Tibial nerve (tissue), 4 donors: ENCODE data around the gene SLX9. TPM values are rescaled to one million over a fixed set of nuclear protein-coding genes. Genes with fewer than 3 reads are reported as not detected.

ENCODE experiments used
- DNase-seq, 2 donors: peaks; one replicate each; pipeline ENCODE4 v3.0.0-alpha.2; 2019; ENCODE audit warnings: low spot score in 2 of 2
- H3K27ac ChIP-seq, 4 donors: fragments of 200-600 bp; sonication (generic) in 3 of 4; one replicate each; pipeline ENCODE4 v1.5.1; 2017 to 2019; ENCODE audit warnings: mild to moderate bottlenecking in 1 of 4
- H3K27me3 ChIP-seq, 2 donors: fragments of 200-600 bp; sonication (generic) in 1 of 2; one replicate each; pipeline versions ENCODE4 v1.5.1 to v1.6.0; 2017 to 2019
- H3K36me3 ChIP-seq, 3 donors: fragments of 200-600 bp; sonication (generic); one replicate each; pipeline ENCODE4 v1.5.1; 2018 to 2019
- H3K4me1 ChIP-seq, 4 donors: fragments of 200-600 bp; sonication (generic) in 3 of 4; one replicate each; pipeline ENCODE4 v1.5.1; 2017 to 2019
- H3K4me3 ChIP-seq, 4 donors: fragments of 200-600 bp; sonication (generic) in 3 of 4; one replicate each; pipeline ENCODE4 v1.5.1; 2017 to 2019; ENCODE audit warnings: mild to moderate bottlenecking in 1 of 4, moderate library complexity in 1 of 4
- H3K9me3 ChIP-seq, 4 donors: fragments of 200-600 bp; sonication (generic) in 3 of 4; one replicate each; pipeline ENCODE4 v1.5.1; 2017 to 2019
- CTCF ChIP-seq, 5 experiments: fragments of 200-600 bp in 3 of 5; fragments of 450-650 bp in 2 of 5; sonication (generic) in 3 of 5; IDR thresholded peaks; one replicate each; pipeline ENCODE4 v1.5.1; 2016 to 2019; ENCODE audit warnings: antibody characterized with exemption in 5 of 5, mild to moderate bottlenecking in 3 of 5, moderate library complexity in 2 of 5
- EP300 ChIP-seq, 2 donors: sonication (generic); formaldehyde crosslinking; IDR thresholded peaks; one replicate each; pipeline ENCODE4 v1.6.1; 2017; ENCODE audit warnings: antibody characterized with exemption in 2 of 2, mild to moderate bottlenecking in 1 of 2
- POLR2A ChIP-seq, 2 donors: fragments of 450-650 bp; IDR thresholded peaks; one replicate each; pipeline ENCODE4 v1.6.1; 2017; ENCODE audit warnings: antibody characterized with exemption in 2 of 2, mild to moderate bottlenecking in 2 of 2, moderate library complexity in 2 of 2
- WGBS, 2 donors: methylation state at CpG; one replicate each; pipeline ENCODE4 v1.1.5; 2018; 5-methylcytosine and 5-hydroxymethylcytosine counted together
- total RNA-seq, 4 donors: library from RNA; depleted of rRNA; stranded (reverse); fragments of >200 nt; gene quantifications; one replicate each; pipeline ENCODE4 v1.1.0, GENCODE V29; 2016

Gene SLX9
- total RNA-seq, 4 donors from 2014 or later = 3.7 to 19.8 (median 13.3) TPM

DNA sequence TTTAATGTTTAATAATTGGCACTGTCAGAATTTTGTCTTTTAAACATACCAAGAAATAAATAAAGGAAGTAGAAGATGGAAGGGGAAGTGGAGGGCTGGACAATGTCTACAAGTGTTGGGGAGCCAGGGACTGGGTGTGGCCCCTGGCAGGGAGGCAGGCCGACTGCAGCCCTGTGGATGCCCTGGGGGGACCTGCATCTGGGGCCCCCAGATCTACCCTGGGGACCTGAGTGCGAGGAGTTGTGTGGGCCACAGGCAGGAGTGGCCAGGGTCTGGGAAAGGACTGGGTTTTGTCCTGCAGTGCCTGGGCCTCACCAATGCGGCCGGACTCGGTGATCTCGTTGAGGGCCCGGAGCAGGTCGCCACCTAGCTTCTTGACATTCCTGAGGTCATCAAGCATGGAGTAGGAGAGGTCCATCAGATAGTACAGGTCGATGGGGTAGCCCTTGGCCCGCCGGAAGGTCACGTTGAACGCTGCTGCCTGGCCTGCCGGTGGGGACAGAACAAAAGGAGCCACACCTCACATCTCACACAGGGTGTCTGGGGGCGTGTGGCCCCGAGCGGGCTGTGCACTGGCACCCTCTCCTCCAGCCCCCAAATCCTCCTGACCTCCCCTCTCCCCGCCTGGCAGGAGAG, 36.7 kb upstream of the SLX9 start:
- Histone ChIP-seq H3K36me3 (no peaks in the 10 kb centered on the region), H3K4me1 (peaks cover 0 to 10% (median 0%) of the 10 kb centered on the region in 4 donors), H3K27ac (no peak overlapping the region), H3K27me3 (peaks cover 0 to 26% of the 10 kb centered on the region in 2 donors), H3K4me3 (no peak overlapping the region), H3K9me3 (no peaks in the 10 kb centered on the region)
- no peak for DNase-seq
- no peak for TF ChIP-seq POLR2A (IDR thresholded peaks at IDR 0.05)
- TF ChIP-seq EP300 (IDR thresholded peaks at IDR 0.05) = no peak
- no peak for TF ChIP-seq CTCF (IDR thresholded peaks at IDR 0.05)
- 77 to 82% methylated on average over 17 of the region's 18 CpGs for WGBS, 2 donors

DNA sequence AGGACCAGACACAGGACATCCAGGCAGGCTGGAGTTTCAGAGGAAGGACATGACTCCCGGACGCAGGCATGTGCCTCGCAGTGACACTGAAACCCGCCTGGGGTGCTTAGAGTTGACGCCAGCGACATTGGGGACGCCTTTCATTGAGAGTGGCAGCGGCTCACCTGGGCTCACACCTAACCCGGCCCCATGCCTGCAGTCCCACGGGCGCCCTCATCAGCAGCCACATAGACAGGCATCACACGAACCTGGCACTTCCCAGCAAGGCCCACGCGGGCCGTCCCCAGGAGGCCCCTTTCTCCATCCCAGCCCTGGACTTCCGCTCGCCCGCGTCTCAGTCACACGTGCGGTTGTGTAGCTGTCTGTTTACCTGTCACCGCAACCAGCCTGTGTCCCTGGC, 36.1 kb upstream of the SLX9 start:
- TF ChIP-seq EP300 (IDR thresholded peaks at IDR 0.05) (no peak), POLR2A (IDR thresholded peaks at IDR 0.05) (no peak), CTCF (IDR thresholded peaks at IDR 0.05) (no peak)
- peaks cover 0 to 21% of the 10 kb centered on the region in 2 donors for H3K27me3 ChIP-seq
- 82 to 87% methylated on average over 13 to 22 of the region's 22 CpGs for WGBS, 2 donors

DNA sequence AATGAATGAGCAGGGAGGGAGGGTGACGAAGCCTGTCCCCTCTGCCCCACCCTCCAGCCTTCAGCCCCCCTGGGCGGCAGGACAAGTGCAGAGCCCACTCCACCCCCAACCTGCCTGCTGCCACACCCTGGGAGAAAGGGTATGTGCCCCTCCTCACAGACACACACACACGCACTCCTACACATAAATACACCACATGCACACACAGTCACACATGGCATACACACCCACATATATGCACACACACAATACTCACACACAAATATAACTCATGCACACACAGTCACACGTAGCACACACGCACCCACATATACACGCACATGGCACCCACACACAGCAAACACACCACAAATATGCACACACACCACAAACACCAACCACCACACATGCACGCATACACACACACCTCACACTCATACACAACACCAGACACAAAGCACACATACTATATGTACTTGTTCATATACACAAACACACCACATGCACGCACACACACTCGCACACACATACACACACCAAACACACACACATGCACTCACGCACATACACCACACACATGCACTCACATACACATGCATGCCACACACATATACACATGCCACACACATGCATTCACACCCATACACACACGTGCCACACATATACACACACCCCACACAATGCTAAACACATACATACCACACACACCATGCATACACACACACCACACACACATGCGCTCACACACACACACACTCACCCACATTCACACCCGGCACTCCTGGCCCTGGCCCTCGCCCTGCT, 35.5 kb upstream of the SLX9 start:
- H3K4me3 ChIP-seq = no peak overlapping the region
- H3K27ac ChIP-seq = no peak overlapping the region
- H3K4me1 ChIP-seq = peaks cover 0 to 14% (median 2%) of the 10 kb centered on the region in 4 donors
- peaks cover 0 to 15% of the 10 kb centered on the region in 2 donors for H3K27me3 ChIP-seq
- H3K36me3 ChIP-seq = no peaks in the 10 kb centered on the region
- TF ChIP-seq POLR2A (IDR thresholded peaks at IDR 0.05) (no peak), CTCF (IDR thresholded peaks at IDR 0.05) (no peak), EP300 (IDR thresholded peaks at IDR 0.05) (no peak)
- 90% methylated on average over 14 of the region's 14 CpGs for WGBS, 2 donors
- DNase-seq = no peak
- no peaks in the 10 kb centered on the region for H3K9me3 ChIP-seq

More for the DNA sequence above, 36.1 kb upstream of the SLX9 start:
- Histone ChIP-seq H3K36me3 (no peaks in the 10 kb centered on the region), H3K9me3 (no peaks in the 10 kb centered on the region), H3K27ac (no peak overlapping the region), H3K4me3 (no peak overlapping the region), H3K4me1 (peaks cover 0 to 13% (median 1%) of the 10 kb centered on the region in 4 donors)
- DNase-seq = no peak

DNA sequence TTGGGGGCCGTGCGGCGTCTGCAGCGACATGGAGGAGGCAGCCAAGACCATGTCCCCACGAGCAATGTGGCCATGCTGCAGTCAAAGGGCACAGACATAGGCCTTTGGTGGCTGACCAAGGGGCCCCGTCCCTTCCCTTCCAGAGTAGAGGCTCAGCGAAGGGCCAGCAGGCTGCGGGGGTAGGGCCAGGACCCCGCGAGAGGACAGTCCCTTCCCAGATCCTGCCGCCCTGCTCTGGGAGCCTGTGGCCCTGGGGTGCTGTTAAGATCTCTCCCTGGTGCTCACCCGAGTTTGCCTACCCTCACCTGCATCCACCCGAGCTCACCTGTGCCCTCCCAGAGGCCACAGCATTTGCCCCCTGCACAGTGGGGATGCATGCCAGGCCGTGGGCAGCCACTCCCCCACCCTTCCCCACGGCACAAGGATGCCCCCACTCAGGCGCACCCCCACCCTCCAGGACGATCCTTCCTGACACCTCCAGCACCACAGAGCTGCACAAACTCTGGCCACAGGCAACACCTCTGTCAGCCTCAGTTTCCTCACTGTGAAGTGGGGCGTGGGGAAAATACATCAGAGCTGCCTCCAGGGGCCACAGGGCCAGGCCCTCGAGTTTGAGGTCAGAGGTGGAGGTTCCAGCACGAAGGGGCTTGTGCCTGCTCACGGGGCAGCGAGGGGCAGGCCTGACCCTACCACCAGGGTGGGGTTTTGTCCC, 34.7 kb upstream of the SLX9 start:
- no peak overlapping the region for H3K27ac ChIP-seq
- H3K4me3 ChIP-seq = no peak overlapping the region
- TF ChIP-seq POLR2A (IDR thresholded peaks at IDR 0.05) (no peak), CTCF (IDR thresholded peaks at IDR 0.05) (no peak), EP300 (IDR thresholded peaks at IDR 0.05) (no peak)
- no peaks in the 10 kb centered on the region for H3K36me3 ChIP-seq
- peaks cover 0 to 14% (median 2%) of the 10 kb centered on the region in 4 donors for H3K4me1 ChIP-seq
- WGBS, 2 donors = 80 to 81% methylated on average over 16 to 22 of the region's 22 CpGs
- no peaks in the 10 kb centered on the region for H3K9me3 ChIP-seq
- peaks cover 0 to 6% of the 10 kb centered on the region in 2 donors for H3K27me3 ChIP-seq
- DNase-seq = no peak
